BE2C (cell line): Measurements from ENCODE around the gene ULK4.

Experiments used
- DNase-seq: peaks from one replicate; pipeline ENCODE4 v3.0.0-alpha.2; 2020
- H3K27me3 ChIP-seq: fragments of 250-450 bp; sonication (Bioruptor Pico); 2 replicates; pipeline ENCODE4 v1.5.1; 2020; ENCODE audit warnings: mild to moderate bottlenecking
- H3K36me3 ChIP-seq: fragments of 250-450 bp; sonication (Bioruptor Pico); 2 replicates; pipeline ENCODE4 v1.5.1; 2020; ENCODE audit warnings: mild to moderate bottlenecking
- H3K4me1 ChIP-seq: fragments of 250-450 bp; sonication (Bioruptor Pico); 2 replicates; pipeline ENCODE4 v1.5.1; 2020
- H3K4me3 ChIP-seq: 2 replicates; pipeline ENCODE4 v1.5.1; 2011; ENCODE audit warnings: low read depth, low read length
- H3K9me3 ChIP-seq: fragments of 250-450 bp; sonication (Bioruptor Pico); 2 replicates; pipeline ENCODE4 v1.5.1; 2020
- CTCF ChIP-seq: IDR thresholded peaks from 2 replicates; pipeline ENCODE4 v1.5.1; 2012; ENCODE audit warnings: mild to moderate bottlenecking, low read depth, low read length

The ULK4 gene

GRCh38 chr3:41498847-41499246 lies 463.1 kb downstream of the ULK4 start:
- H3K36me3 ChIP-seq: no peaks in the 10 kb centered on the region
- no peak for TF ChIP-seq CTCF
- no peaks in the 10 kb centered on the region for H3K27me3 ChIP-seq
- no peaks in the 10 kb centered on the region for H3K9me3 ChIP-seq
- no peak for DNase-seq
- H3K4me3 ChIP-seq: no peak overlapping the region
- no peaks in the 10 kb centered on the region for H3K4me1 ChIP-seq

- H3K36me3 ChIP-seq: no peaks in the 10 kb centered on the region
- no peaks in the 10 kb centered on the region for H3K27me3 ChIP-seq
- DNase-seq: no peak
- H3K4me1 ChIP-seq: no peaks in the 10 kb centered on the region
- no peak for TF ChIP-seq CTCF
- H3K4me3 ChIP-seq: no peak overlapping the region
- H3K9me3 ChIP-seq: no peaks in the 10 kb centered on the region
Observed at GRCh38 chr3:41490360-41490759, 471.5 kb downstream of the ULK4 start.

GRCh38 chr3:41489231-41489630 lies 472.7 kb downstream of the ULK4 start:
- H3K4me3 ChIP-seq: no peak overlapping the region
- DNase-seq: no peak
- no peaks in the 10 kb centered on the region for H3K36me3 ChIP-seq
- no peaks in the 10 kb centered on the region for H3K4me1 ChIP-seq
- TF ChIP-seq CTCF: no peak
- H3K9me3 ChIP-seq: no peaks in the 10 kb centered on the region
- no peaks in the 10 kb centered on the region for H3K27me3 ChIP-seq

GRCh38 chr3:41488501-41488900 lies 473.4 kb downstream of the ULK4 start:
- Histone ChIP-seq H3K9me3 (no peaks in the 10 kb centered on the region), H3K4me3 (no peak overlapping the region), H3K27me3 (no peaks in the 10 kb centered on the region), H3K36me3 (no peaks in the 10 kb centered on the region), H3K4me1 (no peaks in the 10 kb centered on the region)
- DNase-seq: no peak
- TF ChIP-seq CTCF: no peak

- no peak for TF ChIP-seq CTCF
- no peaks in the 10 kb centered on the region for H3K9me3 ChIP-seq
- no peaks in the 10 kb centered on the region for H3K27me3 ChIP-seq
- H3K4me1 ChIP-seq: no peaks in the 10 kb centered on the region
- DNase-seq: no peak
- no peak overlapping the region for H3K4me3 ChIP-seq
- H3K36me3 ChIP-seq: no peaks in the 10 kb centered on the region
Observed at GRCh38 chr3:41485484-41485883, 476.4 kb downstream of the ULK4 start.

GRCh38 chr3:41482134-41482533 lies 479.8 kb downstream of the ULK4 start:
- Histone ChIP-seq H3K9me3 (no peaks in the 10 kb centered on the region), H3K4me1 (no peaks in the 10 kb centered on the region), H3K4me3 (no peak overlapping the region), H3K36me3 (no peaks in the 10 kb centered on the region), H3K27me3 (no peaks in the 10 kb centered on the region)
- no peak for DNase-seq
- TF ChIP-seq CTCF: no peak
